ENCODE data around the gene RECK. TPM values are rescaled to one million over a fixed set of nuclear protein-coding genes. Genes with fewer than 3 reads are reported as not detected.
A peak's percentile ranks its signal among the peaks of the same experiment; 100 is the strongest.

RECK gene
- total RNA-seq, 1 donor from 2014 or later: 5.7 TPM

- peak; percentile 53 to 86 for DNase-seq (ENCODE audit: low spot score in 2 of 2)
- H3K4me3 ChIP-seq: no peak overlapping the region
- no peak for TF ChIP-seq CTCF (IDR thresholded peaks at IDR 0.05)
- H3K27me3 ChIP-seq: no peaks in the 10 kb centered on the region
- no peaks in the 10 kb centered on the region for H3K36me3 ChIP-seq
- intact Hi-C loops (cut with DNase I): loop anchor here (10.0 kb wide), 1 partner anchor 258 kb away; the partner anchor contains the start of genes HRCT1 and SPAAR
- peaks cover 4 to 37% of the 10 kb centered on the region in 2 donors for H3K4me1 ChIP-seq
- no peaks in the 10 kb centered on the region for H3K9me3 ChIP-seq
- H3K27ac ChIP-seq: peak overlapping the region; percentile 75 to 80
Measured at GRCh38 chr9:36163049-36163785, 126.5 kb downstream of the RECK start.

- Histone ChIP-seq H3K4me1 (peaks cover 4 to 35% of the 10 kb centered on the region in 2 donors), H3K9me3 (no peaks in the 10 kb centered on the region), H3K4me3 (no peak overlapping the region), H3K36me3 (no peaks in the 10 kb centered on the region), H3K27me3 (no peaks in the 10 kb centered on the region), H3K27ac (peak overlapping the region; percentile 75 to 80)
- DNase-seq (ENCODE audit: low spot score in 2 of 2): no peak
- no peak for TF ChIP-seq CTCF (IDR thresholded peaks at IDR 0.05)
- intact Hi-C loops (cut with DNase I): loop anchor here (10.0 kb wide), 1 partner anchor 259 kb away; the partner anchor contains the start of genes HRCT1 and SPAAR
Measured at GRCh38 chr9:36163786-36164170, 127.1 kb downstream of the RECK start.

GRCh38 chr9:36164372-36164771 lies 127.7 kb downstream of the RECK start:
- peaks cover 4 to 31% of the 10 kb centered on the region in 2 donors for H3K4me1 ChIP-seq
- H3K27ac ChIP-seq: peak overlapping the region; percentile 75 to 80
- H3K36me3 ChIP-seq: no peaks in the 10 kb centered on the region
- no peaks in the 10 kb centered on the region for H3K27me3 ChIP-seq
- H3K9me3 ChIP-seq: no peaks in the 10 kb centered on the region
- intact Hi-C loops (cut with DNase I): loop anchor here (10.0 kb wide), 1 partner anchor 260 kb away; the partner anchor contains the start of genes HRCT1 and SPAAR
- no peak for TF ChIP-seq CTCF (IDR thresholded peaks at IDR 0.05)
- H3K4me3 ChIP-seq: no peak overlapping the region
- DNase-seq (ENCODE audit: low spot score in 2 of 2): no peak

- Histone ChIP-seq H3K27me3 (no peaks in the 10 kb centered on the region), H3K36me3 (no peaks in the 10 kb centered on the region), H3K27ac (peak overlapping the region; percentile 75 to 80), H3K4me1 (peaks cover 4 to 30% of the 10 kb centered on the region in 2 donors), H3K9me3 (no peaks in the 10 kb centered on the region), H3K4me3 (no peak overlapping the region)
- intact Hi-C loops (cut with DNase I): loop anchor here (1.0 to 10.0 kb wide), 3 partner anchors 17 to 260 kb away; partner anchors contain the start of genes HRCT1, OR2S2 and SPAAR
- no peak for DNase-seq (ENCODE audit: low spot score in 2 of 2)
- TF ChIP-seq CTCF (IDR thresholded peaks at IDR 0.05): no peak
Measured at GRCh38 chr9:36164989-36165388, 128.3 kb downstream of the RECK start.

- intact Hi-C loops (cut with DNase I): loop anchor here (1.0 to 10.0 kb wide), 7 partner anchors 17 to 261 kb away; partner anchors contain the start of genes CLTA, GLIPR2, HRCT1 and OR2S2
- peak overlapping the region; percentile 65 to 67 for H3K4me3 ChIP-seq
- H3K27me3 ChIP-seq: no peaks in the 10 kb centered on the region
- no peaks in the 10 kb centered on the region for H3K36me3 ChIP-seq
- H3K27ac ChIP-seq: peak overlapping the region; percentile 75 to 80
- no peaks in the 10 kb centered on the region for H3K9me3 ChIP-seq
- peaks cover 4 to 30% of the 10 kb centered on the region in 2 donors for H3K4me1 ChIP-seq
- no peak for TF ChIP-seq CTCF (IDR thresholded peaks at IDR 0.05)
- no peak for DNase-seq (ENCODE audit: low spot score in 2 of 2)
Measured at GRCh38 chr9:36165826-36166167, 129.1 kb downstream of the RECK start.

Measured in ascending aorta (tissue), 2 donors.